DND-41 (cell line): Measurements from ENCODE around the gene CYP39A1.

Experiments
- CTCF ChIP-seq: IDR thresholded peaks from 2 replicates; pipeline ENCODE4 v1.5.1; 2012; ENCODE audit warnings: borderline replicate concordance, low read length, moderate library complexity, mild to moderate bottlenecking; ENCODE audit not compliant: poor library complexity, severe bottlenecking; ENCODE audit errors: extremely low read depth
- EZH2 ChIP-seq: IDR thresholded peaks from 3 replicates; pipeline ENCODE4 v1.6.1; 2012; ENCODE audit warnings: borderline replicate concordance, low read depth, mild to moderate bottlenecking, moderate library complexity, low read length, inconsistent platforms; ENCODE audit not compliant: severe bottlenecking

GRCh38 chr6:46541556-46541955, 111.1 kb downstream of the CYP39A1 start:
- TF ChIP-seq CTCF (no peak), EZH2 (no peak)
